ENCODE data around the gene ATL2.

DNA sequence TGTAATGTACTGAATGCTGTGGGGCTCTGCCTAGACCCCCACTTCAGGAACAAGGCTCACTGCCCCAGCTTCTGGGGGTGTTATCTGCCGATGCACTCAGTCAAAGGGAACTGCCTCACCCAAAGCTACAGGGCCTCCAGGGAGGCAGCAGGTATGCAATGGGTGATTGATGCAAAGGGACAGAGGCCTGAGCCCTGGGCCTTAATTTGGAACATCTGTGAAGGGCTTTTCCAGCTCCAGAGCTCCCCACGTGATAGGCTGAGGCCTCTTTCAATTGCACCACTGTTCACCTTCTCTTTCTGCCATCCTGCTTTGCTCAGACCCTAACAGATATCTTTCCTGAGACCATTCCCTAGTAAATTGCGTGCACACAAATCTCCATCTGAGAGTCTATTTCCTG lies 131.0 kb downstream of the ATL2 start:
- TF ChIP-seq YY1 (IDR thresholded peaks at IDR 0.05; ENCODE audit: insufficient read depth, insufficient read length) (no peak), ZNF274 (IDR thresholded peaks at IDR 0.05; ENCODE audit: low read depth, low read length) (no peak)

All from NT2/D1 (cell line).